HEK293T (cell line): Measurements from ENCODE around the gene GLB1L3.

Source experiments
- FOXA1 ChIP-seq: fragments of 450-650 bp; IDR thresholded peaks from 2 replicates; pipeline ENCODE4 v1.6.1; 2016; ENCODE audit warnings: mild to moderate bottlenecking
- SP1 ChIP-seq: fragments of 450-650 bp; IDR thresholded peaks from 2 replicates; pipeline ENCODE4 v1.6.1; 2017

DNA sequence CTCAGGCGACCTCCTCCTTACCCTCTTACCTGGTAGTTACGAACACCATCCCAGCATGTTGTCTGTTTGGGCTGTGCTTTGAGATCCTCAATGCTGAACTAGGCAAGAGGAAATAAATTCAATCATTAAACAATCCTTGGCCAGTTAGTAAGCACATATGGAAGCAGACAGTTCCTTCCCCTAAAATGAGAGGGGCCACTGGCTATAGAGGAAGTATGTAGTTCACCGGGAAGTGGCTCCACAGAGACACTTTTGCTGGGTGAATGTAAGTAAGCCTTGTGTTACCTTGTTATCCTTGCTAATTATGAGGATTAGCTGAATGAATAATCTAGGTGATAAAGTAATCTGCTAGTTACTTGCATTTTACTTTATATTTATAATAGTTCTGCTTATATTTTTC is 25.9 kb upstream of the GLB1L3 start:
- TF ChIP-seq SP1 (no peak), FOXA1 (no peak)
